ENCODE results near the gene PROM2.

PROM2 gene

DNA sequence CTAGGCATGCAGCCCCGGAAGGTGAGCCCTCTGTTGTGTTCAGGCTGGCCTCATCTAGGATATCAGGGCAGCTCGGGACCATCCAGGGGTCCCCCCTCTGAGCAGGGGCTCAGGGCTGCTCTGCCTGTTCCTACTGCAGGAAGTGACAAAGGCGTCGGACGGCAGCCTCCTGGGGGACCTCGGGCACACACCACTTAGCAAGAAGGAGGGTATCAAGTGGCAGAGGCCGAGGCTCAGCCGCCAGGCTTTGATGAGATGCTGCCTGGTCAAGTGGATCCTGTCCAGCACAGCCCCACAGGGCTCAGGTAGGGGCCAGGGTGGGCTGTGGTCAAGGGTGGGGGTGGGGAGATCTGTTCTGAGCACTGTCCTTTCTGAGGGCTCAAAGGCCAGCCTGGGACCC lies 36.0 kb downstream of the PROM2 start:
- FAIRE-seq, result no peak

DNA sequence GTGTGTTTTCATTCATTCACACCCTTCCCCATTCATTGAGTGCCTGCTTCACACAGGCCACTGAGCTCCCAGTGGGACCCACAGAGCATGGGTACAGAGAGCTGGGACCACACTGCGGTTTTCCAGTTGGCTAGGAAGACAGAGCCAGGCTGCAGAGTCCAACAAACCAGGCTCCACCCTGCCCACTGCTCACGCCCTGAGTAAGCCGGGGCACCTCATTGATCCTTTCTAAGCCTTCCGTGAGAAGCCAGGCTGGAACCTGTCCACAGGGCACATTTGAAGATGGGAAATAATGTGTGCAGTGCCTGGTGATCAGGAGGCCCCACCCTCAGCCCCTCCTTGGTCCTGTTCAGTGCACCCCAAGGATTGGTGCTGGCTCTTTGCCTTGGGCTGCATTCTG lies 36.4 kb downstream of the PROM2 start:
- no peak for FAIRE-seq

DNA sequence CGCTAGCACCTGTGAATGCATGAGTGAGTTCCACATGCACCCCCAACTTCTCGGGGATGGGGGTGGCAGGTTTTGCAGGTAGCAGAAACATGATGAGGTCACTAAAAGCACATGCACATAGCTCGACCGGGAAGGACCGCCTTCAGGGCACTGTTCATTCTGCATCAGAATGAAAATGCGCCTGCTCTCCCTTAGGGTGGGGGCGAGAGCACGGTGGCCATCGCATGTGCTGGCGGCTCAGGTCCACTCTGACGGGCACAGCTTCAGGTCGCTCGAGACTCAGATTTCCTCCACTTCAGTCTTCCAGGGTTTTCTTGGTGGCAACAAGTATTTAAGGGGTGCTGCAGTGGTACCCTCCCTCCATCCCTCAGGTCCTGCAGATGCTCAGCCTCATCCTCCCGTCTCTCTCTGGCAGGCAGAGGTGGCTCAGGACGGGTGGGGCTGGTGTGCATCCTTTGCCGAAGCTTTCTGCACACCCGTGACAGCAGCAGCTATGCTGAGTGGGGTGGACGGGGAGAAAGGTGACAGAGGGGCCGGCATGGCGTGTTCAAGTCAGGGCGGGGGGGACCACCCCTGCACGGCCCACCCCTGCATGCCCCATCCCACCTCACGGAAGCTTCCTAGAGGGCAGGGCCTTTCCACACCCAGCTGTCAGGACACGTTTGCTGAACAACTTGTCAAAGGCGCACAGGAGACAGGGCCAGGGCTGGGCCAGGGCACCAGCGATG lies 37.7 kb downstream of the PROM2 start:
- FAIRE-seq, result no peak

DNA sequence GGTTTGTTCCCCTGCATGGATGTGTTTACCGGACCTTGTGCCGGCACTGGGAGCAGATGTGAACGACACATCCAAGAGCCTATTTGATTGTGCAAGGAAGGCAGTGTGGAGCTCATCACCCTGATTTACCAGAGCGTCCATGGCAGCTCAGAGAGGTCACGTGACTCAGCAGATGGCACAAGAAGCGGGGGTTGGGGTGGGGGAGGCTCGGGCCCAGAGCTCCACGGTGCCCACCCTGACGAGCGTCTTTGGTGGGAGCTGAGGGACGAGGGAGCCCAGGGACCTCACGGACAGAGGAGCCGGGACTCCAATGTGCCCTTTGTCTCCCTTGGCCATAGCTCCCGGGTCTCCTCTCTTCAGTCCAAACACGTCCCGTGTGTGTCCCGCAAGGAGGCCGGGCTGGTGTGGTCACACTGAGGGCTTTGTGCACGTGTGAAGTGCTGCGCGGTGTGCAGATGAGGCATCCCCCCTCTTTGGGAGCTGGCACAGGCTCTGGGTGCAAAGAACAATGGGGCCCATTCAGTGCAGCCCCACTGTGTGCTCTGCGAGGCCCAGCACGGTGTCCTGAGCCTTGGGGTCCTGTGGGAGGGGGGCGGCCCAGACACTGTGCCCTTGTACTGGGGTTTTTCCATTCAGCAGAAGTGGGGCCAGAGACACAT lies 38.4 kb downstream of the PROM2 start:
- no peak for FAIRE-seq

DNA sequence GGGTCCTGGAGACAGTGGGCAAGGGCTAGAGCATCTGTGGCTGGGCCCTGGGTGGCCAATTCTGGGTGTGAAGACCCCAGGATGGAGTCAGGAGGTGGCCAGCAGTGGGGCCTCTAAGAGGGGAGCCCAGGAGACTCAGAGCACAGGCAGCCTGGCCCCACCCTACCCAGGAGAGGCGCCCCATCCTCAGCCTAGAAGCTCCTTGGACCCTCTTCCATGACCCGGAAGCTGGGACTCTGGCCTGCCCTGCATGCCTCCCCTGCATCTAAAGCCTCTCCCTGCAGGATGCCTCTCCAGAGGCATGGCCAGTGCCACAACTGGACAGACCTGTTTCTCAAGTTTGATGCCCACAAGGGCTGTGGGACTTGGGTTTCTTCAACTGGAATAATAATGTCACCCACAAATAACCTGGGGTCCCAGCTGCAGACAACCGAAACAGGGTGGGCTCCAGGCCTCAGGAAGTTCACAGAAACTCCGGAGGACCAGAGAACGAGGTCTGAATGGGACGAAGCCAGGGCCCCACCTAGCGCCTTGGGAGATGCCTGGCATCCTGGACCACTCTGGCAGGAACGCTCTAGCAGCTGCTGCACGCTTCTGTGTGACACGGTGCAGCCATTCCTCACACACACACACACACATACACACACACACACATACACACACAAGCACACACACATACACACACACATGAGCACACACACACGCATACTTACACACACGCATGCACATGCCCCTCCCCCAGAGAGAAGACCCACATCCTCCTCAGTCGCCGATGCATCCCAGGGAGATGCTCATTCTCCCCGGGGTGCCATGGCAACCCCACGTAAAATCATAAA lies 39.3 kb downstream of the PROM2 start:
- no peak for FAIRE-seq

DNA sequence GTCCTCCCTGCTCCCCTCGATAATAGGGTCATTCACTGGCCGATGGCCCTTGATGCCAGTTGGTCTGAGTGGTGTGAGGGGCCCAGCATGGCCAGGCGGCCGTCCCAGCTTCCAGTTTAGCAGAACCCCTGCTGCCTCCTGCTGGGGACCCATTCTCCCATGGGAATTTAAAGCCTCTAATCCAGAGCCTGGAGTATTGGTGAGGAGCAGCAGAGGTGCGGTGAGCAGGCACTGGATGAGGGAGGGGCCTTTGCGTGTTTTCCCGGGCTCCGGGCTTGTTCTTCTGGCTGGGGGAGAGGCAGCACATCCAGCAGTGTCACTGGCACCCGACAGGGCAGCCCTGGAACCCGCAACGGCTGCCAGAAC lies 40.3 kb downstream of the PROM2 start:
- no peak for FAIRE-seq

DNA sequence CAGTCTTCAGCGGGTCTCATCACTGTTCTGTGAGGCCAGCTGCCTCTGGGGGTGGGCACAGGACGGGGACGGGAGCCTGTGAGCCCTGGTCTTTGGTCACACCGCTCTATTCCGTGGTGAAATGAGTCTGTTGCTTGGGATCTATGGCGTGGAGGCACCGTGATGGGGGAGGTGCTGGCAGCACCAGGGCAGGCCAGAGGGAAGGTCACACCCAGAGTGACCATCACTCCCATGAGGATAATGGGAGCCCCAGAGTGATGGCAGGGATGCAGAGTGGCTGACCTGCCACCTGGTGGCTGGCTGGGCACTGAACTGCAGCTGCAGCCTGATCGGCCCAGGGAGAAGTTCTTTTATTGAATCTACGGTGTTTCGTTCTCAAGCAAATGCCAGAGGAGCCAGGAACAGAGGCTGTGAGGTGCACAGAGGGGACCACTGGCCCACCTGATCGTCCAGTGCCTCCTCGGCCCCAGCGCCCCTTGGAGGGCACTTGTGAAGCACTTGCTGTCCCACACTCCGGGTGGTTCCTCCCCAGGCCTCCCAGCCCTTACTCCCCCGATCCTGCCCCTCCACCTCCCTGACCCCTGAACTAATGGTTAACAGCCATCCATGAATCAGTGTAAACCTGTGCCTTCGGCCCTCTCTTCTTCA lies 40.8 kb downstream of the PROM2 start:
- FAIRE-seq, result no peak

DNA sequence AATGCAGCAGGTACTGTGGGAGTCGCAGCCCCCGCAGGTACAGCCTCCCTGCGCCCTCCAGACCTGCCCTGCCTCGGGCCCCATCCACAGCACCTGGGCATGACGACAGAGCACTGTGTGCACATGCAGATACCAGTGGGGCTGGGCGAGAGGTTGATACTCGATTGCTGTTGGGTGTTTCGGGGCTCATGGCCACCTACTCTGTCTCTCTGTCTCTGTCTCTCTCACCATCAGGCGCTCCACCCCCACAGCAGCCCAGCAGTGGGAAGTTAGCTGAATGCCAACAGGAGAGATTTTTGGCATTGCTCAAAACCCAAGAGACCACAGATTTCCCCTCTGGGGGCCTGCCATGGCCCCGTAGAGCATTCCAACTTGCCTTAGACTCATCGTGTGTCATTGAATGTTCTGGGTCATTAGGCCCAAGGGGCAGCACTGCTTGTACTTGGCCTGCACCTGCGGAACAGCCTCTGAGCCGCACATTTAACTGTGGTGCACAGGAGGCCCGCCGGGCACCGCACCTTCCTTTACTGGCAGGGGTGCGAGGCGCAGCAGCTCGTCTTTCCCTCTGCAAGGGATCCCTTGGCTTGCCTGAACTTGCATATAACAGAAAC lies 41.7 kb downstream of the PROM2 start:
- no peak for FAIRE-seq

DNA sequence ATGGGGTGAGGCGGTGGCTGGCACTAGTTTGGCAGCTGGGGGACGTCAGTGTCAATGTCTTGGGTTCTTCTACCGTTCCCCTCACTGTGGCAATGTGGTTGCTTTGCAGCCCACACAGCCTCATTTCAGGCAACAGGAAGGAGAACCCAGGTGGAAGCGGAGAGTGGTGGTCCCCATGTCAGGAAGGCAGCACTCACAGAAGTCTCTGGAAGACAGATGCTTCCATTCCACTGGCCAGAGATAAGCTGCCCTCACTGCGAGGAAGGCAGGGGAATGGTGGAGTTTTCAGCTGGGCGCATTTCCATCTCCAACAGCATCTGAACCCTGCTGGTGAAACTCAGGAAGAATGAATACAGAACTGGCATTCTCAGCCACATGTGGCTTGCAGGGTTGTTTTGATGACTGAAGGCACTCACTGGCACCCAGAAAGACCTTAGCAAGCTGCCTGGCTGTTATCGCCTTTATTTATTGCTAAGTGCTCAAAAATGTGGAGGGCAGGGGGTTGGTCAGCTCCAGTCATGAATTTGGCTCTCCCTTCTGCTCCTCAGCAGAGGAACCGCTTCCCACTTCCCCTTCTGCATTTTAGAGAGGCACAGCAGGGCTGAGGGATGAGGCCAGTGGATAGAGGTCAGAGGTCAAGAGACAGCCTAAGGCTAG lies 42.3 kb downstream of the PROM2 start:
- FAIRE-seq, result no peak

DNA sequence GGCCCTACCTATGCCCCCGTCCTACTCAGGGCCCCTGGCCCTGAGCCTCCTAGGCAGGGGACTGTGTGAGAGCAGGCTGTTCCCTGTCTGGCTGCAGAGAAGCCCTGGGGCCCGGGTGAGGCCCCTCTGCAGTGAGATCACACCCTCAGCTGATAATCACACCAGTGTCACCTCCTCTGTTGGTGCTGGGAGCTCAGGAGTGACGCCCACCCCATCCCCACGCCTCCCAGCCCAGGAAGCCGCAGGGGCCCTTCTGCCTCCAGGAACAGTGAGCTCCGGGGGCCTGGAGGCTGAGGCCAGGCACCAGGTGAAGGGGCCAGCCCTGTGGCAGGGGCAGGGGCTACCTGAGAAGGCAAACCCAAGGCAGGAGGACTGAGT lies 42.9 kb downstream of the PROM2 start:
- no peak for FAIRE-seq

DNA sequence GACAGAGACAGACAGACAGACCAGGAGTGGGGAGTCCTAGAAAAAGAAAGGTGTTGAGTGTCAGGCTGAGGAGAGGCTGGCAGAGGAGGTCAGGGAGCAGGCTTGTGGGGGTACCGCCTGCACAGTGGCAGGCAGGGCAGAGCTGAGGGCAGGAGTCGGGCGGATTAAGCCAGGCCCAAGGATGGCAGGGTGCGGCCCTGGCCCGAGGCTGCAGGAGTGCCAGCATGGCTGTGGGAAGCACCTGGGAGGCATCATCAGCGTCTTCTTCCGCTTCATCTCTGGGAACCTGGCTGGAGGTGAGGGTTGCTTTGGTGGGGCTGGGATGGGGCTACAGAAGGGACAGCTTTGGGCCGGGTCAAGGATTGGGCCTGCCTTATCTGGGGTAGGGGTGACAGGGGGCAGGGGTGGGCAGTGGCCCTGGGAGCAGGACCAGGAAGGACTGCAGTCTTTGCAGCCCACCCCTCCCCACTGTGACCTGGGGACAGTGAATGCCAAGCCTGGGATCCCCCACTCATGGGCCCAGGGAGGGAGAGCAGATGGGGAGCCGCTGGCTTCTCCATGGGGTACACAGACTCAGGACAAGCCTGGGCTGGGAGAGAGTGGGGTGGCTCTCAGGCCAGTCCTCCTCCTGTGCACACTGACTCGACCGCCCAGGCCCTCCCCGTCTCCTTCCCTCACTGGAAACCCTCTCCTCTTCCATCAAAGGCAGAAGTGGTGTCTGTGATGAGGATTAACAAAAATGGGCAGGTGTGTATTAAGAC lies 43.6 kb downstream of the PROM2 start:
- no peak for FAIRE-seq

DNA sequence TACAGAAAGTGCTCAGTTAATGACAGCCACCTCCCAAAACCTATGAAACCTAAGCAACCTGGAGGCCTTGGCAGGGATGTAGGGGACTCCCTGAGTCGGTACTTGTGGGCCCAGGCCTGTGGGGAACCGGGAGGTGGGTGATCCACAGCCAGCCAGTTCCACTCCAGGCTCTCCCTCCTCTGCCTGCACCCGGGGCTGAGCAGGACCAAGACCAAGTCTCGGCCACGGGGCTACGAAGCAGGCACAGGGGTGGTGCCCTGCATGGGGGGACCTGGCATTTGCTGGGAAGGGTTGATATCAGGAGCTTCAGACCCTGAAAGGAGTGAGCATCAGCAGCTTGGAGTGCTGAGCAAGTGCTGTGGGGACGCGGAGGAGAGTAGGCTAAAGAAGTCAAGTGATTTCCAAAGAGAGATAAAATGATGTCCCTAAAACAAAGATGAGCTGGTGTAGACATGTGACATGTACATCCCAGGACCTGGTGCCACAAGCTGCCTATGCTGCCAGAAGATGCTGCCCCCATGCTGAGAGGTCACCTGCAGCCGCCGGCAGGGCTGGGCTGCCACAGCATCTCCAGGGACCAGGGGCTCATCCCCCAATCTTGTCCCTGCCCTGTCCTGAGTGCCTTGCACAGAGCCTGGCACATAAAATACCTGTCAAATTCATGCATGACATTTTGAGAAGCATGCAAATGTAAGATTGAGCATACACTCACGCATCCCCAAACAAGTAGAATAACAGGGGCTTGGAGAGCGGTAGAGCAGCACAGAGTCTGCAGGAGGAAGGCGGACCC lies 44.4 kb downstream of the PROM2 start:
- no peak for FAIRE-seq

DNA sequence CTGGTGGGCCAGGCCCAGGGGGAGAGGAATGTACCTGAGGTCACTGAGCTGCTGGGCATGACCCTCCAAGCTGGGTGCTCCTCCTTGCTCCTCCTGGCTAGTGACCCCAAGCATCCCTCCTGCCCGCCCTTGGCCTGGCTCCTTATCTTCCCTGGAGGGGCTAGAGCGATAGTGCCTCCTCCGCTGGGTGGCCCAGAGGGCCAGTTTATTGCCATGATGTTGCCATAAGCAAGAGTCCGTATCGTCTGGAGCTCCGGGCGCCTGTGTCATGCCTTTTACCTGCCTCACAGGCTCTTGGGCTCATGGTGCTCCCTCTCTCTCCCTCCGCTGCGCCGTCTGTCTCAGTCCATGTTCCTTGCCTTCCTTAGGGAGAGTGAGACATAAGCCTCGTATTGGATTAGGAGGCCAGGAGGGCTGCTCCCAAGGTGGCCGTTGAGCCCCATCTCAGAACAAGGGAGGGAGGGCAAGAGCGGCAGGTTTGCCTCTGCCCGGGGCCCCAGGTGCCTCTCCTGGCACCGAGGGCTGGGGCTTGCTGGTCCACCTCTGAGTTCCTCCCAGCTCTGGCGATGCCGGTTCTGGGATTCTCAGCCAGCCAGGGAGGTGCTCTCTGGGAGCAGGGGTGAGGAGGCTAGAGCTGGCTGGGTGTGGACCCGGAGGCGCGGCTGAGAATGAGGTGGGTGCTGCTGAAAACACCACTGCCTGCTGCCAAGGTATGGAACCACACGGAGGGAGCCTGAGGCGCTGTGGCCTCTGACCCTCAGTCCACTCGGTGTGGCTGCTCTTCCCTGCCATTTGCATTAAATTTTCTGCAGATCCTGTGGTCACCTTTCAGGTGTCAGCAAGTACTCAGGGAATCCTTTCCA lies 45.5 kb downstream of the PROM2 start:
- FAIRE-seq, result no peak

DNA sequence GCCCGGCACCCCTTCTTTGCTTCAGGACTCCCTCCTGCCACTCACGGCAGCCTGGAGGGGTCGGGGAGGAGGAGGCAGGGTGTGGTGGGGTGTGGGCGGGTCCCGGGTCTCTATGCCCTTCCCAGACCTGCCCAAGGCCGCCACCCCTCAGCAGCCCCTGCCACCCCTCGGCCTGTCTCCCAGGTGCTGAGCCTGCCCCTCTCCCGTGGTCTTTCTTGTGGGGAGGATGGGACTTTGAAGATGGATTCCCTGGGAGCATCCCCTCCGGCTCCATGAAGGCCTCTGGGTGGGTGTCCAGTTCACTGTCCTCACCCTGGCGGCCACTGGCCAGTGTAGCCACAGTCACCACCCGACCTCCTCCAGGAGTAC lies 46.1 kb downstream of the PROM2 start:
- no peak for FAIRE-seq

DNA sequence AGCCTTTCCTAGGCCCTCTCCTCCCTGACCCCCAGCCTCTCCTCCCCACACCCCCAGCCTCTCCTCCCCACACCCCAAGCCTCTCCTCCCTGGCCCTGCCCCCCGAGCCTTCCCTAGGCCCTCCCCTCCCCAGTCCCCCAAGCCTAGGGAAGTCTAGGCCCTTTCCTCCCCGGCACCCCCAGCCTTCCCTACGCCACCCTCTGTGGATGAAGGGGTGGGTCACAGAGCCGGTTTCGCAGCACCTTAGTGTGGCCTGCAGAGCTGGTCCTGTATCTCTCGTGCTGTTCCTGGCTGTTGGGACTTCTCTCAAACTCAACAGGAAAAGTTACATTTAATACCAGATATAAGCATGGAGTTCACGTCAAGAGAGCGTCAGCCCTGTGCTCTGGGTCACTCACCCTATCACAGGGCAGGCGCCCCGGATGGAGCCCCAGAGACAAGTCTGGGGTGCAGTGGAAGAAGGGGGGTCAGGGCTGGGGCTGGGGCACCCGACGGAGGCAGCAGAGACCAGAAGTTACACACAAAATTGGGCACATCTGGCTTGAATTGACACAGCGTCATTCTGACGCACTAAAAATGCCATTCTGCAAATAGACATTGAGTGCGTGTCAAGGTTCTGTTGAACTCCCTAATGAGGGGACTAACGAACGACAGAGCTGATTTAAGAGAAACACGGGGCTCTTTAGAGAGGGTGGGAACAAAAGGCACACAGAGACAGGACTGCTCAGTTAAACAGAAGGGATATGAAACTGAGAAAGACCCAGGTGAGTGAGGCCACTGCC lies 46.9 kb downstream of the PROM2 start:
- FAIRE-seq, result no peak

DNA sequence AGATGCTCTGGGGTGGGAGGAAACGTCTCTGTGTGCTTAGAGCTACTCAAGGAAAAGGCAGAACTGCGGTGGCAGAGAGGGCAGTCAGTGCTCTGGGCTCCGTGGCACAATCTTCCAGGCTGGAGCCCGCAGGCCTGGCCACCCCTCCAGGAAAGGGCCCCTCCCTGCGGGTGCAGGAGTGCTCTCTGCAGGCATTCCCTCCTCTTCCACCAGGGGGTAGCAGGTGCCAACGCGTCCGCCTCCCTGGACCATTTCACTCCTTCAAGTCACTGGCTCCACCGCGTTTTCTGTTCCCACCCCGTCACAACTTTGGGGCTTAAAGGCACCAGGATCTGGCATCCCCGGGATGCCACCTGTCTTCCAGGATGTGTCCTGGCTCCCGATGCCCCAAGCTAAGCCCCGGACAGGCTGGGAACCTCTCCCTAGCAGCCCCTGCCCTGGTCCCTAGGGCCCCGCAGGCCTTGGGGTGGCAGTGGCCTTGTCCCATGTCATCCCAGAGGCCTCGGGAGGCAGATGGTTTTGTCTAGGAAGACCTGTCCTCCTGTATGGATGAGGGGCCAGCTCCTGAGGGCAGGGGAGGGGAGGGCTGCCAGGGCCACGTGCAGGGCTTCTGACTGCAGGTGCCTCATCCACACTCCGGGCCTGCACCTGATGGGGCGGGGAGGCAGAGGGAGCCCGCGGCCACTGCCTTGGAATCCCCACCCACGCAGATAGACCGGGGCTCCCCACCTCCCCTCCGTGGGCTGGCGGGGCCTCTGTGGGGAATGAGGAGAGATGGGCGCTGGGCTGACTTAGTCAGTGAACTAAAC lies 49.3 kb downstream of the PROM2 start:
- no peak for FAIRE-seq

DNA sequence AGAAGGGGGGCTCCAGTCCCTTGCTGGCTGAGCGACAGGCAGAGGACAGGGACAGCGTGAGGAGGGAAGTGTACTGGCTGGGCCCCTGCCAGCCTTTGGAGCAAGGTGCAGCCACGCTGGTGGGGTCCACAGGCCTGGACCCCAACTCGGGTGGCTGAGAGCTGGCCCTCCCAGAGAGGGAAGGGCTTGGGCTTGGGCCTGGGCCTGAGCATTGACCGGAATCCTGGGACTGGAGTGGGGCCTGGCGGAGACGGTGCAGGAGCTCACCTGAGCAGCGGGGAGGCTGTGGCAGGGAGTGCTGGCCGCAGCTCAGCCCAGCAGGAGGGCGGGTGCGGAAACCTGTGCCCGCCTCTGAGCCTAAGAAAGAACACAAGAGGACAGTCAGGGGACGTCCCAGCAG lies 50.8 kb downstream of the PROM2 start:
- no peak for FAIRE-seq

Measured in islet of Langerhans (tissue), 1 donor.